ENCODE results near the gene PSMB9.
A peak's percentile ranks its signal among the peaks of the same experiment; 100 is the strongest.

PSMB9 gene

GRCh38 chr6:32854376-32855178 is 585 bp downstream of the PSMB9 start:
- H3K27me3 ChIP-seq (ENCODE audit: insufficient read depth, insufficient read length): peaks cover 72% of the 10 kb centered on the region

DNA sequence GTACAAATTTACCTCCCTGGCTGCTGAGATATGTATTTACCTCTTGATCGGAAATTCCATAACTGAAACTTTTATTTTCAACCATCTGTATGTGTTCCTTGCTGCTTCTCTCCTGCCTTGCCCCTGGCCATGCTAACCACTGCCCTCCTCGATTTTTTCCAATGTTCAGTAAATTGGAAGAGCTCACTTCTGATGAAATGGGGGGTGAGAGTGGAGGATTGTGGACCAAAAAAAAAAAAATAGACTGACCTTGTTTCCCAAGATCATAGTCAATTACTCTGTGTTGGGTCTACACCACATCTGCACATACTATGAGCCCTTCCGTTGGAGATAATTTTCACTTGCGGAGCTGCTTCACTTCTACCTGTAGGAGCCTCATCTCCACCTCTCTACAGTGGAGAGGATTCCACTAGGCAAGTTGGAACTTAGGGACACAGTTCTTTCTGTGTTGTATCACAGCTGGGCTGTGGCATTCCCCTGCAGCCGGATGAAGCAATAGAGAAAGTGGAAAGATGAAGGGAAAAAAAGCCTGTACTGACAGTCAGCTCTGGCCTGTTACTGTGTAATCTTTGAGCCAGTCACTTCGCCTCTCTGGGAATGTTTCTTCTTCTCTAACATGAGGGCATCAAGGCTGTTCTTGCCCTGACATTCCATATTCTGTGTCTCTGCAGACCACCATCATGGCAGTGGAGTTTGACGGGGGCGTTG is 1.6 kb downstream of the PSMB9 start:
- H3K4me1 ChIP-seq (ENCODE audit: insufficient read depth, insufficient read length): no peaks in the 10 kb centered on the region
- H3K9me3 ChIP-seq (ENCODE audit: insufficient read depth, low read length): no peaks in the 10 kb centered on the region
- DNase-seq (ENCODE audit: low read depth, low spot score): no peak
- H3K4me3 ChIP-seq (ENCODE audit: insufficient read length, low read depth): no peak overlapping the region
- H3K27me3 ChIP-seq (ENCODE audit: insufficient read depth, insufficient read length): peaks cover 62% of the 10 kb centered on the region
- no peaks in the 10 kb centered on the region for H3K36me3 ChIP-seq (ENCODE audit: insufficient read depth, insufficient read length, low read length)
- no peak overlapping the region for H3K9ac ChIP-seq (ENCODE audit: insufficient read length, low read depth)
- TF ChIP-seq YY1 (IDR thresholded peaks at IDR 0.05; ENCODE audit: insufficient read depth, insufficient read length) (no peak), SUZ12 (IDR thresholded peaks at IDR 0.05; ENCODE audit: extremely low read depth, insufficient read depth, insufficient read length) (no peak), ZNF274 (IDR thresholded peaks at IDR 0.05; ENCODE audit: low read depth, low read length) (no peak)

More at GRCh38 chr6:32854376-32855178, 585 bp downstream of the PSMB9 start:
- H3K4me3 ChIP-seq (ENCODE audit: insufficient read length, low read depth): peak overlapping the region; percentile 40
- H3K36me3 ChIP-seq (ENCODE audit: insufficient read depth, insufficient read length, low read length): no peaks in the 10 kb centered on the region
- H3K9ac ChIP-seq (ENCODE audit: insufficient read length, low read depth): peak overlapping the region; percentile 61
- TF ChIP-seq YY1 (IDR thresholded peaks at IDR 0.05; ENCODE audit: insufficient read depth, insufficient read length) (no peak), ZNF274 (IDR thresholded peaks at IDR 0.05; ENCODE audit: low read depth, low read length) (no peak), SUZ12 (IDR thresholded peaks at IDR 0.05; ENCODE audit: extremely low read depth, insufficient read depth, insufficient read length) (no peak)
- no peaks in the 10 kb centered on the region for H3K9me3 ChIP-seq (ENCODE audit: insufficient read depth, low read length)
- no peak for DNase-seq (ENCODE audit: low read depth, low spot score)
- H3K4me1 ChIP-seq (ENCODE audit: insufficient read depth, insufficient read length): no peaks in the 10 kb centered on the region

GRCh38 chr6:32857156-32857891 is 3.3 kb downstream of the PSMB9 start:
- no peak for DNase-seq (ENCODE audit: low read depth, low spot score)
- H3K9ac ChIP-seq (ENCODE audit: insufficient read length, low read depth): no peak overlapping the region

GRCh38 chr6:32858194-32858593 is 4.2 kb downstream of the PSMB9 start:
- no peaks in the 10 kb centered on the region for H3K4me1 ChIP-seq (ENCODE audit: insufficient read depth, insufficient read length)

More at GRCh38 chr6:32857156-32857891, 3.3 kb downstream of the PSMB9 start:
- Histone ChIP-seq H3K4me1 (ENCODE audit: insufficient read depth, insufficient read length) (no peaks in the 10 kb centered on the region), H3K4me3 (ENCODE audit: insufficient read length, low read depth) (no peak overlapping the region), H3K36me3 (ENCODE audit: insufficient read depth, insufficient read length, low read length) (no peaks in the 10 kb centered on the region), H3K27me3 (ENCODE audit: insufficient read depth, insufficient read length) (peaks cover 45% of the 10 kb centered on the region), H3K9me3 (ENCODE audit: insufficient read depth, low read length) (no peaks in the 10 kb centered on the region)
- TF ChIP-seq YY1 (IDR thresholded peaks at IDR 0.05; ENCODE audit: insufficient read depth, insufficient read length): no peak
- TF ChIP-seq SUZ12 (IDR thresholded peaks at IDR 0.05; ENCODE audit: extremely low read depth, insufficient read depth, insufficient read length): no peak
- no peak for TF ChIP-seq ZNF274 (IDR thresholded peaks at IDR 0.05; ENCODE audit: low read depth, low read length)

DNA sequence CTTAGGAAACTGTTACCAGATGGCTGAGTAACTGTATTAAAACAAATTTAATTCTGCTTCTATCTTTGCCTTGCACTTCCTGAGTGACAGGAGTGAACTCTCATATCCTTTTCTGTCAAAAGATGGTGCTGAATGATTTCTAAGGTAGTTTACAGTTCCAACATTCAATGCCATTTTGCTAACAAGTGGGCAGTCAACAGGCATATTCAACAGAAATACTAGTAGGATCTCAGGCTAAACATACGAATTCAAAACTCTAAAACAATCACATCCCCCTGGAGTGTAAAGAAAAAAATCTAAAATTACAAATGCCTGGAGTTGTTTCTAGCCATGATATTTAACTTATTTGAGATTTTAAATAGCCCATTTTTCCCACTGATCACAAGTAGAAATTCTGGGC is 6.7 kb downstream of the PSMB9 start:
- H3K4me1 ChIP-seq (ENCODE audit: insufficient read depth, insufficient read length): no peaks in the 10 kb centered on the region
- no peaks in the 10 kb centered on the region for H3K36me3 ChIP-seq (ENCODE audit: insufficient read depth, insufficient read length, low read length)
- H3K4me3 ChIP-seq (ENCODE audit: insufficient read length, low read depth): no peak overlapping the region
- peaks cover 14% of the 10 kb centered on the region for H3K27me3 ChIP-seq (ENCODE audit: insufficient read depth, insufficient read length)
- no peak overlapping the region for H3K9ac ChIP-seq (ENCODE audit: insufficient read length, low read depth)
- DNase-seq (ENCODE audit: low read depth, low spot score): no peak
- H3K9me3 ChIP-seq (ENCODE audit: insufficient read depth, low read length): no peaks in the 10 kb centered on the region
- TF ChIP-seq ZNF274 (IDR thresholded peaks at IDR 0.05; ENCODE audit: low read depth, low read length): no peak

More at GRCh38 chr6:32858194-32858593, 4.2 kb downstream of the PSMB9 start:
- Histone ChIP-seq H3K27me3 (ENCODE audit: insufficient read depth, insufficient read length) (peaks cover 36% of the 10 kb centered on the region), H3K9me3 (ENCODE audit: insufficient read depth, low read length) (no peaks in the 10 kb centered on the region), H3K4me3 (ENCODE audit: insufficient read length, low read depth) (no peak overlapping the region), H3K9ac (ENCODE audit: insufficient read length, low read depth) (no peak overlapping the region), H3K36me3 (ENCODE audit: insufficient read depth, insufficient read length, low read length) (no peaks in the 10 kb centered on the region)
- DNase-seq (ENCODE audit: low read depth, low spot score): no peak
- no peak for TF ChIP-seq YY1 (IDR thresholded peaks at IDR 0.05; ENCODE audit: insufficient read depth, insufficient read length)
- no peak for TF ChIP-seq SUZ12 (IDR thresholded peaks at IDR 0.05; ENCODE audit: extremely low read depth, insufficient read depth, insufficient read length)
- TF ChIP-seq ZNF274 (IDR thresholded peaks at IDR 0.05; ENCODE audit: low read depth, low read length): no peak

DNA sequence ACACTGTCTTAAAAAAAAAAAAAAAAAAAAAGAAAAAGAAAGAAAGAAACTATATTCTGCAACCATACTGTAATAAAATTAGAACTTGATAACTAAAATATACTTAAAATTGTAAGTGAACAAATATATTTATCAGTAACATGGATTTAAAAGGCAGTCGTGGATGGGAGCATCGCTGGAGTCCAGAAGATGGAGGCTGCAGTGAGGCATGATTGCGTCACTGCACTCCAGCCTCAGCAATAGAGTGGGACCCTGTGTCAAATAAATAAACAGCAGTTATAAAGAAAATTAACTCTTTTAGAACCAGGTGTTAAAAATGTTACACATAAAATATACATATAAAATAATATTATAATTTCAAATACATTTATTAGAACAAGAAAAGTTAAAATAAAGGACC is 8.7 kb downstream of the PSMB9 start:
- no peak for DNase-seq (ENCODE audit: low read depth, low spot score)
- Histone ChIP-seq H3K36me3 (ENCODE audit: insufficient read depth, insufficient read length, low read length) (no peaks in the 10 kb centered on the region), H3K27me3 (ENCODE audit: insufficient read depth, insufficient read length) (peaks cover 1% of the 10 kb centered on the region), H3K4me3 (ENCODE audit: insufficient read length, low read depth) (no peak overlapping the region), H3K9me3 (ENCODE audit: insufficient read depth, low read length) (no peaks in the 10 kb centered on the region), H3K4me1 (ENCODE audit: insufficient read depth, insufficient read length) (no peaks in the 10 kb centered on the region), H3K9ac (ENCODE audit: insufficient read length, low read depth) (no peak overlapping the region)
- TF ChIP-seq YY1 (IDR thresholded peaks at IDR 0.05; ENCODE audit: insufficient read depth, insufficient read length) (no peak), ZNF274 (IDR thresholded peaks at IDR 0.05; ENCODE audit: low read depth, low read length) (no peak), SUZ12 (IDR thresholded peaks at IDR 0.05; ENCODE audit: extremely low read depth, insufficient read depth, insufficient read length) (no peak)
